ENCODE results near the gene RYK.
"Not testable (repeated sequence)": the region's sequence is repeated elsewhere in the genome, so short reads cannot be mapped to it uniquely, and the experiment has no call there.

RYK gene

DNA sequence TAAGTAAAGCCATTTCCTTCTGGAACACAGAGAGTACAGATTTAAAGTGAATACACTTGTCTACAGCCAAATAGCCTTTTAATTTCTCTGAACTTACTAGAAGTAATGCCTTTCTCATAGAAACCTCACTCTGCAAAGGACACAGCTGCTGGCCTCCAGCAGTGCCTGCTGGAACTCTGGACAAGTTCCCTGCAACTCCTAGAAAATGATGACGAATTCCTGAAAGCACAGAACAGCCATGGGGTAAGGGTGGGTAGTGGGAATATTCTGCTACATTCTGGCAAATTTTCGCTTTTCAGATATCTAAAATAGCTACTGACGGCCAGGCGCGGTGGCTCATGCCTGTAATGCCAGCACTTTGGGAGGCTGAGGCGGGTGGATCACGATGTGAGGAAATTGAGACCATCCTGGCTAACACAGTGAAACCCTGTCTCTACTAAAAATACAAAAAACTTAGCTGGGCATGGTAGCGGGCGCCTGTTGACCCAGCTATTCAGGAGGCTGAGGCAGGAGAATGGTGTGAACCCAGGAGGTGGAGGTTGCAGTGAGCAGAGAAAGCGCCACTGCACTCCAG is 34.4 kb downstream of the RYK start:
- no peak for DNase-seq (ENCODE audit: low read depth)

DNA sequence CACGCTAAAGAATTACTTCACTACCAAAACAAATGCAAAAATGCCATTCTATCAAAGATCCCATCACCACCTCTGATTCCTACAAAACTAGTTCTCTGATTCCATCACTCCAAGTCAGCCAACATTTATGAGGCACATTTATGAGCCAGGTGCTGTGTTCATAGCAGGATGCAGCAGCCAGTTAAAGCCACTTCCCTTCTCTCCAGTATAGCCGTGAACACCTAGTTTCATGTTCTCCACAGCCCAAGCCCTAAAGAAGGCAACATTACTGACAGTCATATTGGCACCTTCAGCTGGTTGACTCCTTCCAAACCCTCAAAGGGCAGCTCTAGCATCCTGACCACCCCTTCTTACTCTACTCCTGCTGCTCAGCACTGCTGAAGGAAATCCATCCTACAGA is 36.4 kb downstream of the RYK start:
- no peak for DNase-seq (ENCODE audit: low read depth)

DNA sequence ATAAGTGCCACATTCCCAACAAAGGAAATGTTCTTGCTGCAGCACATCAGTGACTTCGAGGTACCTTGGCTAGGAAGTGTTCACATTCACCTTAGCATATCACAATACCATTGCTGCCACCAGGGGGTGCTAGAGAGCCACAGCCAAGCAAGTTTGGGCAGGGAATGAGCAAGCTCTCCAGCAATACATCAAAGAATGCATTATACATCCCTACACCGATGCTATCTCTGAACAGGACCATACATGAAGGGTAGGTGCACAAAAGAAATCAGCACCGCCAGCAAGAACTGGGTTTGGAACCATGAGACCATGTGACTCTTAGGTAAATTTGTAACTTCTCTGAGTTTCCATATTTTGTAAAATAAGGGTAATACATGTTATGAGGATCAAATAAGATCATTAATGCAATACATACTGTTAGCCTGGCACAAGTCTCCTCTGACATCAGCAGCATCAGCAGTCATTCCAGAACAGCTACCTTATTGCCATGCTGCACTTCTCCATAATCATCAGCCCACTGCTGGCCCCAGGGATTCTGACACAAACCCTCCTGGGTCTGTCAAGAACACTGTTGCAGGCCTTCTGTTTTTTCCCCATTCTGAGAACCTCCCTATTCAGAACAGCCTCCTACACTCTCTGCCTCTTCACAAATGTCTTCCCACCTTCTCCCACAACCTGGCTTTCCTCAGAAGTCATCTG is 37.5 kb downstream of the RYK start:
- DNase-seq (ENCODE audit: low read depth) = peak; percentile 76

DNA sequence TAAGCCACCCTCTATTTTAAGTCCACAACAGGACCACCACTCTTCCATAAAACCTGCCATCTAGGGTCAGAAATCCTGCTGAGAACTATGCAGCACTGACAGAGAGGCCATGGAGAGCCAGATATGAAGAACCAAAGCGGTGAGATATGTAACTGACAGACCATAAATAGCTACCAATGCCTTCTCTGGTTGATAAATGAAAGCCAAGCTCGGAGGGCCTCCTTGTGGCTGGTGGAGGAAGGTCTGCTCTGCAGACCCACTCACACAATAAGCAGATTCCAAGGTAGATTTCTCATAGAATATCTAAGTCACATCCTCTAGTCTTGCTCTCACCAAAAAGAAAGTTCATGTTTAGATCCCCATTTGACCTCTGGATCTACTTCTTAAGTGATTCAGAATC is 38.9 kb downstream of the RYK start:
- no peak for DNase-seq (ENCODE audit: low read depth)

DNA sequence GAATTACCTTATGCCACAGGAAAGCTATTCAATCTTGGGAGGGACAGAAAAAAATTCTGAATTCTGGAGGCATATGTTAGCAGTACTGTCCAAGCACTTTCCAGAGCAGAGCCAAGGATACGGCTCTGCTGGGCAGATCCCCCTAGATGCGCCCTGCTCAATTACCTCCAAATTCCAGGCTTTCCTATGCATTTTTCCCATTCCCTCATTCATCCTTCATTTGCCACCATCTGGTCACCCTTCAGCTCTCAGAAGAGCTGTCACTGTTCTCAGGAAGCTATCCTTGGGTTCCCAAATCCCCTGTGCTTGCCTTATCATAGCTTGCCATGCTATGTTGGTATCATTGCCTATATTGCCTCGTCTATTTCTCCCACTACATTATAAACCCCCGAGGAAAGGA is 45.2 kb downstream of the RYK start:
- DNase-seq (ENCODE audit: low read depth) = no peak

DNA sequence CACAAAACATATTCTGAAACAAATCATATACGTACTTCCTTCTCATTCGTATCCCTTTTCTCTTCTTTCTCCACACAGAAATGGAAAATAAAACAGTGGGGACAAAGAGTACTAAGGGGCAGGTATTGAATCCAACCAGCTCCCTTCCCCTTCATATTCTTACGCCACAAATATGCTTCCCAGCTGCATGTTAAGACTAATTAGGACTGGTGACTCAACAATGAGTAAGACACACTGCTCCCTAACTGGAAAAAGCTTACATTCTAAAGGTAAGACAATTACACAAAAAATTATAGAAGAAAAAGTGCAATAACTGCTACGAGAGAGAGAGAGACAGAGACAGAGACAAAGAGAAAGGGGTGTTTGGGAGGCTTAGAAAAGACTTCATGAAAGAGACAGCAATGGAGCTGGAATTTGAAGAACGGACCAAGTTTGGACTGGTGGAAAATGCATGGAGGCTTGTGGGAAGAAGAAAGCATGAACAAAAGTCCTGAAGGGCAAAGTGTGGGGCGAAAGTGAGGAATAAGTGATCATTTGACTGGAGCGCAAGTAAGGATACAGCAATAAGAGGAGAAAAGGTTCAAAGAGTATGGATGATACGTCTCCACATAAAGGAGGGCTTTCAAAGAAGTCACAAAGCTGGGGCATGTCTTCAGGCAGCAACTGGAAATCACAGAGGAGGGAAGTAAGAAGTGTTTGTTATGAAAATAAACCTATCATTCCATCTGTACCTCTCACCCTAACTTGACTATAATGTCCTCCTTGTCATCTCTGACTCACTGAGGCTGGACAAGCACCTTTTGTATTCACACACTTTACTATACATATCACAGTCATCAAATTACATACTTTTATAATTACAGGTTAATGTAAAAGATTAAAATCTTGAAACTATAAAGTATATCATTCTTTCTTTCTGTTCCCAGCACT is 49.2 kb downstream of the RYK start:
- DNase-seq (ENCODE audit: low read depth) = no peak

DNA sequence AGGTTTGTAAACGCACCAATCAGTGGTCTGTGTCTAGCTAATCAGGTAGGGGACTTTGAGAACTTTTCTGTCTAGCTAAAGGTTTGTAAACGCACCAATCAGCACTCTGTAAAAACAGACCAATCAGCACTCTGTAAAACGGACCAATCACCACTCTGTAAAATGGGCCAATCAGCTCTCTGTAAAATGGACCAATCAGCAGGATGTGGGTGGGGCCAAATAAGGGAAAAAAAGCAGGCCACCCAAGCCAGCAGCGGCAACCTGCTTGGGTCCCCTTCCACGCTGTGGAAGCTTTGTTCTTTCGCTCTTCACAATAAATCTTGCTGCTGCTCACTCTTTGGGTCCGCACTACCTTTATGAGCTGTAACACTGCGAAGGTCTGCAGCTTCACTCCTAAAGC is 50.8 kb downstream of the RYK start:
- not testable (repeated sequence) for DNase-seq (ENCODE audit: low read depth)

DNA sequence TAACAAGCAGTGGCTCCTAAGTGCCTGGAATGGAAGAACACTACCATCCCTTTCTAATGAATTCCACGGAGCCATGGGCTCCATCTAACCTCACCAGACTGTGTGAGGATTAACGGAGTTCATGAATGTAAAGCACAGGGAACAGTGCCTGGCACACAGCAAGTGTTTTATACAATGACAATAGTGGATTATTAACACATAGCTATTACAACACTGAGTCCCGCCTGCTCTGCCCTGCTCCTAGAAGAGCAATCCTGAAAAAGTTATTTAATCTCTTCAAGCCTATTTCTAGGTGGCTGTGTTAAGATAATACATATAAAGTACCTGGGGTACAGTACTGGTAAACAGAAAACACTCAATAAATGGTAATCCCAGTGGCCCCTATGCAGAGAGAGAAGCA is 51.4 kb downstream of the RYK start:
- no peak for DNase-seq (ENCODE audit: low read depth)

DNA sequence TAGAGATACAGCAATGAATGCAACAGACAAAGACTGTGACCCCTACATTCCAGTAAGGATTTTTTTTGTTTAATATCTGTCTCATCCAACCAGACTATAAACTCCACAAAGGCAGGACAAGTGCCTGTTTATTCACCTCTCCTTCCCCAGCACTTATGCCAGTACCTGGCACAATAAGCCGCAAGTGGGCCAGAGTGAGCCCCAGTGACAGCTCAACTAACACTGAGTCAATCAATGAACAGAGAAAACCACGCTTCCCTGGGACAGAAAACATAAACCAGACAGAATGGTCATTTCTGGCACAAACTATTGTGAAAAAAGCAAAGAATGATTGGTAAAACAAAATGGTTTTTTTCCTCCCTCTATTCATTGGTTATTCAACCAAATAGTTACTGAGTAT is 52.2 kb downstream of the RYK start:
- DNase-seq (ENCODE audit: low read depth) = no peak

DNA sequence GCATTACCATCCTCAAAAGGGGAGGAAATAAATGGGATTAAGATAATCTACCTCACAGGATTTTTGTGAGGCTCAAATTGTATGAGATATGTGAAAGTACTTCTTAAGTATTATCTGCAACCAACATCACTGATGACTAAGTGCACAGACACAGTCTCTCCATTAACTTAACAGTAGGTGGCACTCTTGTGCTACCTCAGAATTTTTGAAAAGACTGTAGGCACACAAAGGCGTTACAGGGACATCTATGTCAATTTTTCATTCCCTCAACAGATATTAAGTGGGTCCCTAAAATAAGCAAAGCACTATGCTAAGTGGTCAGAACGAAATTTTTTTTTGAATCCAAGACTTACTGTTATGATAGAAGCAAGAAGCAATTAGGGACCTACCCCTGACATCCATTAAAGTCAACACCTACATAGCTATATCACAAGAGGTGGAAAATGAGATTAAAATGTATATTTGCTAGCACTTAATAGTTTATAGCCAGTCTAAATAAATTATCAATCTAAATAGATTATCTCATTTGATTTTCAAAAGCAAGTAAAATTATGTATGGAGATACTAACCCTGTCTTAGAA is 52.9 kb downstream of the RYK start:
- no peak for DNase-seq (ENCODE audit: low read depth)

DNA sequence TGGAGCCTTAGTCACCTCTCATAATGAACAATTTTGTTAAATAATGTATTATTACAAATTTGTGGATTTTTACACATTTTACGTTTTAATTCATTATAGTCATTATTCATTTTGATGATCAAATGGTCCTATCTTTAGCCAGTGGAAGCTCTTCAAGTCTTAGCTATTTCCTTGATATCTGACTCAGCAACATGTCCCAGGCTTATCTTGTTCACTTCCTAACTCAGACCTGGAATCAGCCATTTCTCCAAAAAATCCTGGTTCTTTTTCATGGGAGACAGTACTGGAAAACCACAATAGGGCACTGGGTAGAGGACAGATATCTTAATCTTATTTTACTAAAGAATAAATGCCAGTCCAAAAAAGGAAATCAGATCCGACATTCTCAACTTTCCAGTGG is 56.4 kb downstream of the RYK start:
- no peak for DNase-seq (ENCODE audit: low read depth)

DNA sequence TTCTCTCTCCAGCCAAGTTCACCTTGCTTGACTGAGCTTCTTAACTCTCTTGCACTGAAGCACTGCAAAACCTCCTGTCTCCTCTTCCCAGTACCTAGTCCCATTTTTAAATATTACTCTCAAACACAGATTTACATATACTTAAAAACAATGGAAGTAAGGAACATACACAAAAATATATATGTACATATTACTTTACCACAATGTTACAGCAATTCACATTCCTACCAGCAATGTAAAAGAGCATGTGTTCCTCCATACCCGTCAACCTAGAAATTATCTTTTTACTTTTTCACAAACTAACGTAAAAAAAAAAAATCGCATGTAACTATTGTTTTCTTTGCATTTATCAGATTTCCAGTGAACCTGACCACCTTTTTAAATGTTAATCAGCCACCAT is 60.4 kb downstream of the RYK start:
- DNase-seq (ENCODE audit: low read depth) = no peak

DNA sequence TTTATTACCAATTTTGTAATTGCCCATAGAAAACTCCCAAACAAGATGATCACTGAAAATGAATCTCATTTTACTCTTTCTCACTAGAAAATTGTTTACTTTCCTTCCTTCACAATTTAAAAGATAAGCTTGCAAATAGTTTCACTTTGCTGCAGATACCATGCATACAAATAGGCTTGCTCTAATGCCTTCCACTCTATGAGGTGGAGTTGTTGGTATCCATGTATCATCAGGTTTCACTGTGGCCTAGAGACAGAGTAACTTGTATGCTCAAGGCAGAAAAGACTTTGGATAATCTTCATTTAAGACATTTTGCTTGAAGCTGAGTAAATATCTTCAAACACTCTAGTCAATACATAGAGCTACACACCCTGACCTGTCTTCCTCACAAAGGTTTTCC is 60.8 kb downstream of the RYK start:
- DNase-seq (ENCODE audit: low read depth) = no peak

DNA sequence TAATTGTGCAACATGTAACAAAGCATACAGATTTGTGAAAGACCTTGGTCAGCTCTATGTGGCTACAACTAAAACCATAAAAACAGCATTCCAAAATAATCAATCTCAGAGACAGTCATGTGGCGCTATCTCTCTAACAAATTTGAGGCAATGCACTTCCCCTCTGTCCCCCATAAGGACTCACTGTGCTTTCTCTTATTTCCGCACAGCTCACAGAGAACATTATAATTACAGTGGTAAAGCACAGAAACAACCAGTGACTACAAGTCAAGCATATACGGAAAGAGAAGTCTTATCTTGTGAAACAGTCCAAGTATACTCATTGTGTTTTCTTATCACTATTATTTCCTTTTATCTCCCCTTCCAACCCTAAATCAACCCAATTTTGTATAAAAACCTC is 64.3 kb downstream of the RYK start:
- DNase-seq (ENCODE audit: low read depth) = no peak

DNA sequence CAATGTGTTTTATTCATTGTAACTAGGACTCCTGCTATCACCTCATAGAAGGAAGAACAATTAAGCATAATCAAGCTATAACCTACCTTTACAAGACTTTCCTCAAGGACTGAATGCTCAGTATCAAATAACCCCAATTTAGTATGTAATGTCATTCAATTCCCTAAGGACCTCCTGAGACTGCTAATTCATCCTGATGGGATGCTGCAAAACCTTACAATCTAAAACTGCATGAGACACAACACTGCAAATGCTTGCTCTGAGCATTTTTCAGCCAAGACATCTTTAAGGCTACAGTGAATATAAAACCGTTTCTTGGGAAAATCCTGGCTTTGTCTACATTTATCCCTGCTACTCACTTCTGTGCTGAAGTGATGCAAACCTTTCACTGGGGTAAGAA is 69.9 kb downstream of the RYK start:
- no peak for DNase-seq (ENCODE audit: low read depth)

DNA sequence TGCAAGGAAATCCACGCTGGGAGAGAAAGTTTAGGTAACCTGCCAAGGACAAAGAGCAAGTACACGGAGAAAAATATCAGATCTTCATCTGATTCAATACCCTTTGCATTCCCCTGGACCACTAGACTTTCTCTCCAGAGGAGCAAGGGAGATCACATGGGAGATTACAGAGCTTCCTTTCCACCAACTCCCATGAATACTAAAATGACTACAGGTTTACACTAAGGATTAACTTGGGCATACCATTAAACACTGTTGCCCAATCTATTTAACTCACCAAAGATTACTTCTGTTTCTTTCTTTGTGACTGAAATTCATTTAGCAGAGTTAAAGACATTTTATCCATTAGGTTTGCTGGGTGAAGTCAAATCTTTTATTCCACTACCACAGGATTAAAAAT is 71.2 kb downstream of the RYK start:
- DNase-seq (ENCODE audit: low read depth) = no peak

DNA sequence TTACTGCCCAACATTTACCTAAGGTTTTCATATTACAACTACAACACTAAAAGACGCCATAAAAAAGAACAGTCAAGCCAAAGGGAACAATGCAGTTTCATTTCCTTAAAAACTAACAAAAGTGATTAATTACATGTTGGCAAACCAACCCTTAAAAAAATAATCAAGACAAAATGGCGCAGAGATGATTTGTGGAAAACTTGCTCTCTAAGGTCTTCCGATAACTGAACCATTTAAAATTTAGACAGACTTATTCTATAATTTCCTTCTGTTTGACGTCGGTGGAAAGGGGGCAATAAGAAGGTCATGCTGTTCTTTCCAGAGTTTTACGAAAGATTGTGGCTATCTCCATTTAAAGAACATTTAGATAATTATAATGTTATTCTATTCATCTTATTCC is 87.6 kb downstream of the RYK start:
- no peak for DNase-seq (ENCODE audit: low read depth)

DNA sequence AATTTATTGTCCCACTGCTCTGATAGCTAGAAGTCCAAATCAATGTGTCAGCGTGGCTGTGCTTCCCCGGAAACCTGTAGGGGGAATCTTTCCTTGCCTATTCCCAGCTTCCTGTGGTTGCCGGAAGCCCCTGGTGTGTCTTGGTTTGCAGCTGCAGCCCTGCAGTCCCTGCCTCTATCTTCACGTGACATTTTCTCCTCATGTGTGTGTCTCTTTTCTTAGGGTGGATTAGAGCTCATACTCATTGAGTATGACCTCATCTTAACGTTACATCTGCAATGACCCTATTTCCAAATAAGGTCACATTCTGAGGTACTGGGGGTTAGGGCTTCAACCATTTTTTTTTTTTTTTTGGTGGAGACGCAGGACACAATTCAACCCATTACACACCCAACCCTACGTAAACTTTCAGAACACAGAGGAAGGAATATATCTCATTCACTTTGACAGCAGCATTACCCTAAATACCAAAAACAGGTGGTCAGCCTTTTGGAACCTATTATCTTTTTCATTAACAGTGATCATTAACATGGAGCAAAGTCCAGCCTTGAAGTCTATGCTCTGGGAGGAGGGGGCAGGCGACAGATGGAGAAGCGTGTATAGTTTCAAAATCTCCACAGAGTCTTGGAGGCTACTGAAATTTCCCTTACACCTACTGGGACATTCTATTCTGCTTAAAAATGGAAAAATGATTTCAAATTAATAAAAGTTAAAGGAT is 88.6 kb downstream of the RYK start:
- DNase-seq (ENCODE audit: low read depth) = no peak

DNA sequence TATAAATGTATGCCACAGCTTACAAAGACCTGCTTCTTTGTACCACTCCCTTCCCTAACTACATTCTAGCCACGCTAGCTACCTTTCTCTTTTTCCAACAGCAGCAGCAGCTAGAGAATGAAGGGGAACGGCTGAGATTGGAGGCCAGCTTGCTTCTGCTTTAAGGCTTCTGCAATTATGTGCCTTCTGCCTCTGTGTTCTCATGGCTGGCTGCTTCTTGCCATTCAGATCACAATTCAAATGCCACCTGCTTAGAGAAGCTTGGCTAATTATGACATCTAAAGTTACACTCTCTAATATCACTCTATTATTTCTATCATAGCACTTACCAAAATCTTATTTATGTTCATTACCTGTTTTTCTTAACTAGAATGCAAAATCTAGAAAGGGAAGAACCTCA is 95.2 kb downstream of the RYK start:
- no peak for DNase-seq (ENCODE audit: low read depth)

DNA sequence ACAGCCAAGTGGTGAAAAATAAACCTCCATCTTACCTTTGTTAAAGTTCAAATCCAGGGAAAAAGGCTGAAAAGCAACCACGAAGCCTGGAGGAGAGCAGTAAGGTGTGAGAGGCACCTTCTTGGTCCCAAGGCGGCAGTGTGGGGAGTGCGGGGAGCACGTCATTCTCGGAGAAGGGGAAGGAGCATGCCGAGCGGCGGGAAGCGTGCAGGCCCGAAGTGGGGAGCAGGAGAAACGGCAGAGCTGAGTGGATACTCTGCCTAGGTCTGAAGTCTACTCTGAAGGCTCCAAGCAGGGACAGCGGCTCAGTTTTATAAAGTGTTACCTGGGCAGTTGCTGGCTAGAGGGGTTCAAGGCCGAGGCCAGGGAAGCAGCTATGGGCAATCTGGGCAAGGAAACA is 96.9 kb downstream of the RYK start:
- DNase-seq (ENCODE audit: low read depth) = no peak

DNA sequence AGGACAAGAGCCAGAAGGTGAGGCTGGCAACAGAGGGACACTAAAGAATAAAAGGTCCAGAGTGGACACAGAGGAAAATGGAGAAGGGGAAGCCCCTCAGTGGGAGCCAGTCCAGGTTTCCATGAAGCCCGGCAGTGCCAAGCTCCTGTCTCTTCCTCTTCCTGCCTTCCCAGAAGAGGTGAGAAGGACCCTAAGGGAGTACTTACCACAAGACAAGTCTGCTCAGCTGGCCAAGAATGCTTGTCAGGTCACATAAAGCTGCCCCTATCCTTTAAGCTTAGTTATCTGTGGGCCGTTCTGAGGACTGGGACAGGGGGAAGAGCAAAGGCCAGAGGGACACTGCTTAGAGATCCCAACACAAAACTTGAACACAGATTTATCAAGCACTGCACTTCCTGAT is 100.2 kb downstream of the RYK start:
- DNase-seq (ENCODE audit: low read depth) = no peak

DNA sequence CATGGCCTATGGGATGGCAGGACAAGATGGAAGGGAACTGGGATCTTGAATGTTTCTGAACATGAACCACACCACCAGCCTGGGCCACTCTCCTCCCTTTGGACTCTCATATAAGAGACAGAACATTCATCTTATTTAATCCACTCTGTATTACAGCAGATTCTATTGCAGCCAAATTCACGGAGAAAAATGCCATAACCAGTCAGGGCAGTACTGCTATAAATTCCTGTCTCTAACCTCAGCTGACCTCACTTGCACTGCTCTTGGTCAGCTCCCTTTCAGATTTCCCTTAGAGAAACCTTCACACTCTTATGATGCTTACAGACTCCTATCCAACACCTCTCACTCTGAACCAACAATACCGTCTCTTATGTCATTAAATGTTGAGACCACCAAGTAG is 101.4 kb downstream of the RYK start:
- DNase-seq (ENCODE audit: low read depth) = no peak
